Neural cell (in vitro differentiated cells): ENCODE measurements around the gene EIF1AD.

Source experiments
- EP300 ChIP-seq: fragments of 450-650 bp; conservative IDR thresholded peaks from 2 replicates; pipeline ENCODE4 v1.6.1; 2014; ENCODE audit warnings: antibody characterized with exemption, mild to moderate bottlenecking, moderate library complexity; ENCODE audit not compliant: poor library complexity, severe bottlenecking
- EZH2 ChIP-seq: fragments of 200-600, 300-800 bp; shearing (Covaris generic), sonication (generic); IDR thresholded peaks from 2 replicates; pipeline ENCODE4 v1.6.1; 2014; ENCODE audit warnings: antibody characterized with exemption, low read length, borderline replicate concordance, mild to moderate bottlenecking; ENCODE audit not compliant: insufficient read depth, poor library complexity, severe bottlenecking
- POLR2AphosphoS5 ChIP-seq: IDR thresholded peaks from 2 replicates; pipeline ENCODE4 v1.6.1; 2012
- RAD21 ChIP-seq: fragments of 450-650 bp; conservative IDR thresholded peaks from 2 replicates; pipeline ENCODE4 v1.6.1; 2014; ENCODE audit warnings: antibody characterized with exemption, mild to moderate bottlenecking, moderate library complexity
- TF ChIP-seq, protein P1 (sequence below): fragments of 450-650 bp; IDR thresholded peaks from 2 replicates; pipeline ENCODE4 v1.5.1; 2014; ENCODE audit warnings: antibody characterized with exemption, mild to moderate bottlenecking, moderate library complexity; ENCODE audit not compliant: poor library complexity, severe bottlenecking

DNA sequence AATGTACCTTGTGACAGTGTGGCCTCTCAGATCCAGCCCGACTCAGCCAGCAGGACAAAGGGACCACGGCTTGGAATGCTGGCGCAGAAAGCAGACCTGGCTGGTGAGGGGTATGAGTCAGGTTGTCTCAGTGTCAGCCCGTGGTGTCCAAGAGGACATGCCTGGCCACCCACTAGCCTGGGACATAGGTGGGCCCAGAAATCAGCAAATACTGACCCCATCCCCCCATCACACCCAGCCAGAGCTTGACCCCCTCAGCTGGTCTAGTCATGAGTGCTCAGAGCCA lies 4.9 kb upstream of the EIF1AD start:
- TF ChIP-seq EP300, result no peak
- TF ChIP-seq, protein P1, sequence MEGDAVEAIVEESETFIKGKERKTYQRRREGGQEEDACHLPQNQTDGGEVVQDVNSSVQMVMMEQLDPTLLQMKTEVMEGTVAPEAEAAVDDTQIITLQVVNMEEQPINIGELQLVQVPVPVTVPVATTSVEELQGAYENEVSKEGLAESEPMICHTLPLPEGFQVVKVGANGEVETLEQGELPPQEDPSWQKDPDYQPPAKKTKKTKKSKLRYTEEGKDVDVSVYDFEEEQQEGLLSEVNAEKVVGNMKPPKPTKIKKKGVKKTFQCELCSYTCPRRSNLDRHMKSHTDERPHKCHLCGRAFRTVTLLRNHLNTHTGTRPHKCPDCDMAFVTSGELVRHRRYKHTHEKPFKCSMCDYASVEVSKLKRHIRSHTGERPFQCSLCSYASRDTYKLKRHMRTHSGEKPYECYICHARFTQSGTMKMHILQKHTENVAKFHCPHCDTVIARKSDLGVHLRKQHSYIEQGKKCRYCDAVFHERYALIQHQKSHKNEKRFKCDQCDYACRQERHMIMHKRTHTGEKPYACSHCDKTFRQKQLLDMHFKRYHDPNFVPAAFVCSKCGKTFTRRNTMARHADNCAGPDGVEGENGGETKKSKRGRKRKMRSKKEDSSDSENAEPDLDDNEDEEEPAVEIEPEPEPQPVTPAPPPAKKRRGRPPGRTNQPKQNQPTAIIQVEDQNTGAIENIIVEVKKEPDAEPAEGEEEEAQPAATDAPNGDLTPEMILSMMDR, result no peak
- TF ChIP-seq EZH2, result no peak
- no peak for TF ChIP-seq RAD21
- no peak for TF ChIP-seq POLR2AphosphoS5
